NT2/D1 (cell line): ENCODE data around the gene GBX2.

Experiments used
- SUZ12 ChIP-seq: IDR thresholded peaks from 2 replicates; pipeline ENCODE4 v1.6.1; 2011; ENCODE audit not compliant: insufficient read length, insufficient read depth; ENCODE audit errors: extremely low read depth
- YY1 ChIP-seq: IDR thresholded peaks from 2 replicates; pipeline ENCODE4 v1.6.1; 2011; ENCODE audit not compliant: insufficient read length, insufficient read depth

GRCh38 chr2:236208019-236208926, 40.1 kb upstream of the GBX2 start:
- TF ChIP-seq YY1: no peak
- TF ChIP-seq SUZ12: no peak
